Thyroid gland (tissue), 4 donors: Measurements from ENCODE around the gene NDC80. TPM values are rescaled to one million over a fixed set of nuclear protein-coding genes. Genes with fewer than 3 reads are reported as not detected.

Experiments
- DNase-seq, 2 donors: peaks; one replicate each; pipeline ENCODE4 v3.0.0-alpha.2; 2019
- H3K27ac ChIP-seq, 3 donors: fragments of 200-600 bp; sonication (generic); 1 replicate in 2 of 3; 2 replicates in 1 of 3; pipeline ENCODE4 v1.5.1; 2016 to 2019; ENCODE audit warnings: mild to moderate bottlenecking in 1 of 3, moderate library complexity in 1 of 3
- H3K27me3 ChIP-seq: fragments of 200-600 bp; sonication (generic); one replicate; pipeline ENCODE4 v1.5.1; 2019
- H3K36me3 ChIP-seq, 2 donors: fragments of 200-600 bp; sonication (generic); one replicate each; pipeline ENCODE4 v1.5.1; 2016 to 2019
- H3K4me1 ChIP-seq, 2 donors: fragments of 200-600 bp; sonication (generic); one replicate each; pipeline ENCODE4 v1.5.1; 2017 to 2019
- H3K4me3 ChIP-seq, 3 donors: fragments of 200-600 bp; sonication (generic); replicated peaks in 1 of 3; 1 replicate in 2 of 3; 2 replicates in 1 of 3; pipeline ENCODE4 v1.5.1; 2016; ENCODE audit warnings: mild to moderate bottlenecking in 1 of 3
- H3K9me3 ChIP-seq: fragments of 200-600 bp; sonication (generic); one replicate; pipeline ENCODE4 v1.5.1; 2017
- CTCF ChIP-seq, 6 experiments: fragments of 200-600 bp in 3 of 6; fragments of 450-650 bp in 3 of 6; sonication (generic) in 3 of 6; IDR thresholded peaks; one replicate each; pipeline ENCODE4 v1.5.1; 2016 to 2019; ENCODE audit warnings: antibody characterized with exemption in 6 of 6, mild to moderate bottlenecking in 2 of 6, inconsistent platforms in 1 of 6, moderate library complexity in 1 of 6
- POLR2A ChIP-seq, 2 donors: fragments of 450-650 bp; IDR thresholded peaks; one replicate each; pipeline ENCODE4 v1.6.1; 2017; ENCODE audit warnings: antibody characterized with exemption in 2 of 2, mild to moderate bottlenecking in 2 of 2, moderate library complexity in 1 of 2
- WGBS, 2 donors: methylation state at CpG; one replicate each; pipeline ENCODE4 v1.1.5; 2017; 5-methylcytosine and 5-hydroxymethylcytosine counted together
- intact Hi-C: fragments of 100-400 bp; cut with DNase I; formaldehyde crosslinking; loops from one replicate; pipeline ENCODE4 v1.15.1; 2023
- total RNA-seq, 4 donors: library from RNA; depleted of rRNA; stranded (reverse); fragments of >200 nt; gene quantifications; one replicate each; pipeline ENCODE4 v1.2.3, GENCODE V29; 2016

The NDC80 gene
- total RNA-seq, 4 donors from 2014 or later = 0.33 to 1.4 (median 0.81) TPM; not detected in 1

- 95 to 98% methylated on average over 1 of the region's 1 CpG for WGBS, 2 donors
- H3K36me3 ChIP-seq = no peaks in the 10 kb centered on the region
- no peak for DNase-seq
- no peaks in the 10 kb centered on the region for H3K27me3 ChIP-seq
- intact Hi-C loops = no loop called here
- no peaks in the 10 kb centered on the region for H3K4me1 ChIP-seq
- H3K4me3 ChIP-seq = no peak overlapping the region
- TF ChIP-seq CTCF (IDR thresholded peaks at IDR 0.05) = no peak
- no peak for TF ChIP-seq POLR2A (IDR thresholded peaks at IDR 0.05)
- H3K27ac ChIP-seq = no peak overlapping the region
- H3K9me3 ChIP-seq = no peaks in the 10 kb centered on the region
These were observed 73.2 kb downstream of the NDC80 start for GRCh38 chr18:2644535-2644934.

- Histone ChIP-seq H3K27ac (no peak overlapping the region), H3K9me3 (no peaks in the 10 kb centered on the region), H3K27me3 (no peaks in the 10 kb centered on the region), H3K4me3 (no peak overlapping the region), H3K36me3 (no peaks in the 10 kb centered on the region), H3K4me1 (peaks cover 3 to 4% of the 10 kb centered on the region in 2 donors)
- TF ChIP-seq POLR2A (IDR thresholded peaks at IDR 0.05) = no peak
- no peak for TF ChIP-seq CTCF (IDR thresholded peaks at IDR 0.05)
- 89 to 97% methylated on average over 1 of the region's 1 CpG for WGBS, 2 donors
- DNase-seq = no peak
- intact Hi-C loops = loop anchor here (10.0 kb wide), 1 partner anchor 77 kb away; the partner anchor contains the start of genes METTL4 and NDC80
These were observed 80.6 kb downstream of the NDC80 start for GRCh38 chr18:2651981-2652380.

GRCh38 chr18:2653467-2653866 is 82.1 kb downstream of the NDC80 start:
- WGBS, 2 donors = 75 to 81% methylated on average over 4 of the region's 4 CpGs
- H3K27ac ChIP-seq = no peak overlapping the region
- no peak for DNase-seq
- no peaks in the 10 kb centered on the region for H3K27me3 ChIP-seq
- H3K4me3 ChIP-seq = no peak overlapping the region
- intact Hi-C loops = loop anchor here (10.0 kb wide), 1 partner anchor 79 kb away; the partner anchor contains the start of genes METTL4 and NDC80
- peaks cover 12 to 15% of the 10 kb centered on the region in 2 donors for H3K4me1 ChIP-seq
- TF ChIP-seq CTCF (IDR thresholded peaks at IDR 0.05) (no peak), POLR2A (IDR thresholded peaks at IDR 0.05) (no peak)
- no peaks in the 10 kb centered on the region for H3K36me3 ChIP-seq
- no peaks in the 10 kb centered on the region for H3K9me3 ChIP-seq

- Histone ChIP-seq H3K4me1 (peaks cover 15 to 17% of the 10 kb centered on the region in 2 donors), H3K27ac (peak overlapping the region in 2 of 3 donors; percentile 90 to 95), H3K27me3 (no peaks in the 10 kb centered on the region), H3K4me3 (peak overlapping the region in 1 of 3 donors; percentile 84), H3K9me3 (no peaks in the 10 kb centered on the region), H3K36me3 (no peaks in the 10 kb centered on the region)
- DNase-seq = no peak
- intact Hi-C loops = loop anchor here (10.0 kb wide), 1 partner anchor 80 kb away; the partner anchor contains the start of genes METTL4 and NDC80
- 53 to 55% methylated on average over 13 of the region's 13 CpGs for WGBS, 2 donors
- no peak for TF ChIP-seq POLR2A (IDR thresholded peaks at IDR 0.05)
- no peak for TF ChIP-seq CTCF (IDR thresholded peaks at IDR 0.05)
These were observed 83.0 kb downstream of the NDC80 start for GRCh38 chr18:2654169-2654927.

- Histone ChIP-seq H3K9me3 (no peaks in the 10 kb centered on the region), H3K27ac (peak overlapping the region; percentile 82 to 95 (median 90)), H3K36me3 (no peaks in the 10 kb centered on the region), H3K4me1 (peaks cover 15 to 17% of the 10 kb centered on the region in 2 donors), H3K27me3 (no peaks in the 10 kb centered on the region), H3K4me3 (peak overlapping the region; percentile 51 to 84 (median 78))
- intact Hi-C loops = loop anchor here (10.0 kb wide), 1 partner anchor 80 kb away; the partner anchor contains the start of genes METTL4 and NDC80
- no peak for DNase-seq
- TF ChIP-seq POLR2A (IDR thresholded peaks at IDR 0.05) = no peak
- no peak for TF ChIP-seq CTCF (IDR thresholded peaks at IDR 0.05)
- 2% methylated on average over 20 to 22 of the region's 22 CpGs for WGBS, 2 donors
These were observed 83.5 kb downstream of the NDC80 start for GRCh38 chr18:2654928-2655177.
